TTC549 (cell line): ENCODE results near the gene FBXW10B.
"Not testable (repeated sequence)": the region's sequence is repeated elsewhere in the genome, so short reads cannot be mapped to it uniquely, and the experiment has no call there.

Source experiments
- FAIRE-seq: peaks from 2 replicates; lab custom pipeline; 2012; peaks lifted over from hg19 to GRCh38; lab: Jason Lieb, UNC

The FBXW10B gene, protein sequence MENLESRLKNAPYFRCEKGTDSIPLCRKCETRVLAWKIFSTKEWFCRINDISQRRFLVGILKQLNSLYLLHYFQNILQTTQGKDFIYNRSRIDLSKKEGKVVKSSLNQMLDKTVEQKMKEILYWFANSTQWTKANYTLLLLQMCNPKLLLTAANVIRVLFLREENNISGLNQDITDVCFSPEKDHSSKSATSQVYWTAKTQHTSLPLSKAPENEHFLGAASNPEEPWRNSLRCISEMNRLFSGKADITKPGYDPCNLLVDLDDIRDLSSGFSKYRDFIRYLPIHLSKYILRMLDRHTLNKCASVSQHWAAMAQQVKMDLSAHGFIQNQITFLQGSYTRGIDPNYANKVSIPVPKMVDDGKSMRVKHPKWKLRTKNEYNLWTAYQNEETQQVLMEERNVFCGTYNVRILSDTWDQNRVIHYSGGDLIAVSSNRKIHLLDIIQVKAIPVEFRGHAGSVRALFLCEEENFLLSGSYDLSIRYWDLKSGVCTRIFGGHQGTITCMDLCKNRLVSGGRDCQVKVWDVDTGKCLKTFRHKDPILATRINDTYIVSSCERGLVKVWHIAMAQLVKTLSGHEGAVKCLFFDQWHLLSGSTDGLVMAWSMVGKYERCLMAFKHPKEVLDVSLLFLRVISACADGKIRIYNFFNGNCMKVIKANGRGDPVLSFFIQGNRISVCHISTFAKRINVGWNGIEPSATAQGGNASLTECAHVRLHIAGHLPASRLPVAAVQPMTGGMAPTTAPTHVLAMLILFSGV

DNA sequence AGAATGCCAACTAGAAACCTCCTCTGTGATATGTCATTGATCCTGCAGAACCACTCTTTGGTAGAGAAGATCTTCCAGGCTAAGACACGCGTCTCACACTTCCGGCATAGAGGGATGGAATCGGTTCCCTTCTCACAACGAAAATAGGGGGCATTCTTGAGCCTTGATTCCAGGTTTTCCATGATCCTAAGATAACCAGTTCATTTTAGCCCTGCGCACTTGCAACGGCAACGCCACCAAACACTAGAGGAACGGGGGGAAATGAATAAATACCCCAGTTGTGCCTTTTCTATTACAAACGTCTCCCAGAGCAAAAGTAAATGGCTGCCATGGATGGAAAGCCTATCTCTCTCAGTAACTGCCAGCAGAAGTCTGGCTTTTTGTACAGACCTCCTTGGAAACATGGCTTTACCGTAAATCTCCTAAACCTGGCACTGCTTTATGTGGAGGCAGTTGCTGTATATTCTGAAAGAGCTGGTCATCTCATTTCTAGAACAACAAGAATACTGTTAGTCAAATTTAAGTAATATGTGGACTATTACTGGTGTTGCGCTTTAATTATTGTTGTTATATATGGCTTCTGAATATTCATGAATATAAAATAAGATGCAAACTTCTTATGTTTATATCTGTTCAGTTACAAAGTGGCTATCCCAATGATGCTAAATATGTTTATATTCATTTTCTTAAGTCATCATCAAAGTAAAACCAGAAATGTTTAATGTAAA lies at the start of gene FBXW10B:
Gene FBXW10B, minus strand, starts transcription at position 374 of the 728 bp plus-strand sequence. Its CDS starts 192 bp downstream, at position 182.
- peak; percentile 81 for FAIRE-seq

DNA sequence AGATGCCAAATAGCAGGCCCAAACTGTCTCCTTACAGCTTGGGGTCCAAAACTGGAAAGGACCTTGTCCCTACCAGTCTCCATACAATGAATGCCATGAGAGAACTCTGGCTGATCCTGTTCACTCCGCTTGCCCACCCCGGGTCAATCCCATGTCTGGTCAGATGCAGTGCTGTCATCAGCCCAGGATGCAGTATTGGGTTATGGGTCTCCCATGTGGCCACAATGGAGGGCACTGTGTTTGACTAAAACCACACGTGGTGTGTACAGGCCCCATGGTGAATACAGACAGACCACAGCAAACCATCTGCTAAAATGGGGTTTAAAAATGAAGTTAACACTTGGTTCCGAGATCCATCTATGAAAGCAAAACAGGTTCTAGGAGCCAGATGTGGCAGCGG lies 44.2 kb upstream of the FBXW10B start:
- no peak for FAIRE-seq

DNA sequence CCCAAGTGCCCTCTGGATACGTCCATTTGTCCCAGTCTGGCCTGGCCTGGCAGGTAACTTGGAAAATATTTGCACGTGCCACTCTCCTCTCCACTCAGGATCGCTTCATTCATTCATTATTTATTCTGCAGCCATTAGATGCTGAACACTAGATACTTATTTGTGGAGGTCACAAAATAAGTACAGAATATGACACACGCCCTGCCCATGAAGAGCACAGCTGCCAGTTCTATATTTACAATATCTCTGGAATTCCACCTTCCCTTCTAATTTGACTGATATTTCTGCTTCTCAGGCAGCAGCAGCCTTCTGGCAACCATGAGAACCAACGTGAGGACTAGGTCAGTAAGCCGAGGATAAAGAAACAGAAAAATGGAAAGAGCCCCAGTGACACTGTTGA lies 43.7 kb upstream of the FBXW10B start:
- no peak for FAIRE-seq

DNA sequence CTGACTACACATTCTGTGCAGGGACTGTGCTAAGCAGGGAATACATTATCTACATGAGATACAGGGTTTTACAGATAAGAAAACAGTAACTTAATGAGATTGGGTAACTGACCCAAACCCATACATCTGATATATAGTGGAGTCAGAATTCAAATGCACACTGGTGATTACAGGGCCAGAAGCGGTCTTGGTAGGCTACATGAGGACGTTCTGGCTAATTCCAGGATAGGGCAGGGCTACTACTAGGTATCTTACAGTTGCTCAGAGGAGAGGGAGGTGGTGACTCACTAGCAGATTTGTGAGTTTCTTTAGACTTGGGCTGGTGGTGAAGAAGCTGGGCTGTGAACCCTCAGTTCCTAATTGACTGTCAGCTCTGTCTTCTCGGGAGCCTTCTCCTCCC lies 43.2 kb upstream of the FBXW10B start:
- no peak for FAIRE-seq

DNA sequence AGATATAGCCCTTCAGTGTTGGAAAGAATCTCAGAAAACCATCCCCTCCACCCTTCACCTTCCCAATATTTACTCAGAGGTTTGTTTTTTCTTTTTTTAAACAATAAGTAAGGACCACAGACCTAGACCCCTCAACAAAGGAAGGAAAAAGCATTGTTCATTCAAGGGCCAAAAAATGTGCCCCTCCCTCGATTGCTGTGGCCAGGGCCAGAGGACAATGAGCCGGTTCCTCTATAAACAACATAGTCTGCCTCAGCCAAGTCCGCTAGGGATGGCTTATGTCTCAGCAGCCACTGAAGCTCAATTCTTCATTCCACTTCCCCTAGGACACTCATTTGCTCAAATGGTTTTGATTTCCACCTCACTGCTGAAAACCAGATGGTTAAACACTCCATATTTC lies 40.6 kb upstream of the FBXW10B start:
- no peak for FAIRE-seq

DNA sequence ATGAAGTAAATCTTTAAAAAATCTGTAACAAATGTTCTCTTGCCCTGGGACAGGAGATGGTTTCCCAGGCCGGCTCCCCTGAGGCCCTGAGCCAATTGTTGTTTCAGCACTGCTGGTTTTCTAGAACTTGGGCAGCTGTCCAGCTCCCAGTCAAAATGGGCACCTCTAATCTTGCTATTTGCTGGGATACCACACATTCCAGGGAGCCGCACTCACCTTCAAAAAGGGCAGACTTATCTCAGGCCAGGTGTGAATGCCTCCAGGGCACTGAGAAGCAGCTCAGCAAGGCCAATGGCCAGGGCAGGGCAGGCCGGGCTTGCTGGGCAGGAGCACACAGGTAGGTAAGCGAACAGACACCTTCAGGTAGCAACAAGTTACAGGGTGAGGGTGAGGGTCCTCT lies 40.2 kb upstream of the FBXW10B start:
- FAIRE-seq: no peak

DNA sequence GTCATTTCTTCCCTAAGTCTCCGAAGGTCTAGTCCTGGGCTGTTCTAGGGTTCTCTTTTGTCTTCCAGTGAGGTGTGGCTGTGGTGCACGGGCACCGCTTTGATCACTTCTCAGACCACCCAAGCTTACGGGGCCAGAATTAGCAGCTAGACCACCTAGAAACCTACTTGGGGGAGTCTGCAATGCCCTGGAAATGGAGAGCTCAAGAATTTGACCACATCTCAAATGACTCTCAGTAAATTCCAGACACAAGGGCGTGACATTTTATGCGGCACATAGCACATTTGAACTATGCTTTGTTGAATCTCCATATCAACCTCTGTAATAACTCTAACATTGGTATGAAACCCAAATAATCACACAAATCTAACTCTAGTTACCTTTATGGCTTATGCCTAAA lies 39.7 kb upstream of the FBXW10B start:
- FAIRE-seq: no peak

DNA sequence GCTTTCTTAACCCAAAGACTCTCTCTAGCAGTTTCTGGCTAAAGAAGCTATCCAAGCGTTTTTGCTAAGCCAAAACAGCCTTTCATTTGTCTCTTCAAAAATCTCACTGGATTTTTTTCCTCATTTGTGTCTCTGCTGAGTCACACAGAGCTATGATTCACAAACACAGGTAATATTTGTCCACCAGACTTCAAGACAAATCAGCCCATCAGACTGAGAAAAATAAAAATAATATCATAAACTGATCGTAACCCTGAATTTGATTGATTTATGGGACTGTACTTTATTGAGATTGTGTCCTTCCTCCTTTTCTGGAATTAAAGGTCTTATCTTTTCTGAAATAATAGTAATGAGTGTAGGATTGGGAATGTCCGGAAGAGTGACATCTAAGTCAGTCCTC lies 38.8 kb upstream of the FBXW10B start:
- no peak for FAIRE-seq

DNA sequence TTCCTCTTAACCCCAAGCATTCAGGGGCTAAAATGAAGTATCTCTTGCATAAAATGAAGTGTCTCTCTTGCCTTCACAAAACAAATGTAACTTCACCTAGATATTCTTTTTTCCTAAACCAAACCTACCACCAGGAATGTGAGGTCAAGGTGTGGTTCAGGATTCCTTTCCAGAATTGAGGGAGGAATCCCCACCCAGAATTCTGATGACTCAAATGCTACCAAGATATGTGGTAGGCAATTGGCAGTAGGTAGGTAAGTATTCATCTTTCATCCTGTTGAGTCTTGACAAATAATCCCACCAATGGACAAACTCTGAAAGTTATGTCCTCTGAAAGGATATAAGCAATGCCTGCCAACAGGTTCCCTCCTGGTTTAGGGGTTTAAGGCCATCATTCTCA lies 38.4 kb upstream of the FBXW10B start:
- no peak for FAIRE-seq

DNA sequence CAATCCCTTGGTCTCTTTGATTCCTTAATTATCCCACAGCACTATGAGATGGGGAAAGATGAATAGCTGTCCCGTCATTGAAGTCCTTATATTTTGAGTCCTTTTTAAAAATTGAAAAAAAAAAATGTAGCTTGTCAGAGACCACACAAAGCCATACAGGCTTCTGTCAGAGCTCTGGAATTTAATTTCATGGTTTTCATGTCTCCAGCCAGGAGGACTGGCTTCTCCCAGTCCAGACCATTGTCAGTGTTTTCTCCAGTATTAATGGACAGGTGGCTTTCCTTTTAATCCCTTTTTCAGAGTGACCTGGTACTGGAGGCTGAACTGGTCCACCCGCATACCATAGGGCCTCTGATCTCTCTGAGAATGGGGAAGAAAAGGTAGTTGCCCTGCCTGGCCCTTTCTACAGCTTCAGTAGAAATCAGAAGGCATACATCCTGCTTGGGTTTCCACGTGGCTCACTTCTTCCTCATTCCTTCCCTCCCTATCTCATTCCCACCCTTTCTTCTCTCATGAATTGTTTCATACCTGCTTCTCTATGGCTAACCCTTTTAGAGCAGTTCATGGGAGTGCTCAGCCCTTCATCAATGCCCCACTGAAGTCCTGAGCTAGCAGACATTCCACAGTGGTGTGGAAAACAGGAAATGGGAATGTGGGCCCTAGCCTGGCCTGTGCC lies 35.5 kb upstream of the FBXW10B start:
- no peak for FAIRE-seq

DNA sequence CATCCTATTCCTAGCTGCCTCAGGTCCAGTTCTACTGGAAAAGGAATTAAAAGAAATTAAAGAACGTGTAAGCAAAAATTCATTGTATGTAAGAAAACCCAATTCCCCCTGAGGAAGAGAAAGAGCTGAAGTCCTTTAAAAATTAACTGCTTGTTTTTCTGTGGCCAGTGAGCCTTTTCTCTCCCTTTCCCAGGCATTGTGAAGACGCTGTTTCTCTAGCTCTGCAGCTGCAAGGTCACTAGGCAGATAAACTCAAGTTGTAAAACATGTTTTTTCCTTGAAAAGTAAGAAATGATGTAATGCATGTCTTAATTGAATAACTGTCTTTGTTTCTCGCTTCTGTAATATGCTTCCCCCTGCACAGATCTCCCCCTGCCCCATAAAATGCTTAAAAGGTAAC lies 34.9 kb upstream of the FBXW10B start:
- FAIRE-seq: not testable (repeated sequence)

DNA sequence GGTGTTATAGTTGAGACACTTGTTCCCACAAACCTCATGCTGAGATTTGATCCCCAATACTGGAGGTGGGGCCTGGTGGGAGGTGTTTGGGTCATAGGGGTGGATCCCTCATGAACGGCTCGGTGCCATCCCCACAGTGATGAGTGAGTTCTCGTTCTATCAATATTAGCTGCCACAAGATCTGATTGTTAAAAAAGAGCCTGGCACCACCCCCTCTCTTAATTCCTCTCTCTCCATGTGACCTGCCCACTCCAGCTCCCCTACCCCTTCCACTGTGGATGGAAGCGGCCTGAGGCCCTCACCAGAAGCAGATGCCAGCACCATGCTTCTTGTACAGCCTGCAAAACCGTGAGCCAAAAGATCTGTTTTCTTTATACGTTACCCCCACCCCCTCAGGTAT lies 33.5 kb upstream of the FBXW10B start:
- no peak for FAIRE-seq

DNA sequence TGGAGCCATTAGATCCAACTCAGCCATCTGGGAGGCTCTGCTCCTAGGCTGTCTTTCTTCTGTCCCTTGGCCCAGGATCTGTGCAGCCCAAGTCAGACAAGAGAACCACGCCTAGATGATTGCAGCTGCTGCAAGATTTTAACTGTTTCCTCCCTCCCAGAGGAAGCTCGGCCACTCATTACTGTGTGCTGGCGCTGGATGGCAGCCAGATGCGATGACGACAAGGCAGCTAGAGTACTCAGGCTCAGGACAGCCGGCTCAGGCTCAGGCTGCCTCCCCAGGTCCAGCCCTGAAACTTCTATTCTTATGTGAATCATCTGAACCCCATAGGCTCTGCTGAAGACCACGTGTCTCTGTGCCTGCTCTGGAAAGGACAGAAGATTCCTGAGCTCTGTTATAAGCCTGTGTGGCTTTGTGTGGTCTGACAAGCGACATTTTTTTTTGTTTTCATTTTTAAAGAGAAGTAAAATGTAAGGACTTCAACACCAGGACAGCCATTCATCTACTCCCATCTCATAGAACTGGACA lies 32.1 kb upstream of the FBXW10B start:
- FAIRE-seq: no peak

DNA sequence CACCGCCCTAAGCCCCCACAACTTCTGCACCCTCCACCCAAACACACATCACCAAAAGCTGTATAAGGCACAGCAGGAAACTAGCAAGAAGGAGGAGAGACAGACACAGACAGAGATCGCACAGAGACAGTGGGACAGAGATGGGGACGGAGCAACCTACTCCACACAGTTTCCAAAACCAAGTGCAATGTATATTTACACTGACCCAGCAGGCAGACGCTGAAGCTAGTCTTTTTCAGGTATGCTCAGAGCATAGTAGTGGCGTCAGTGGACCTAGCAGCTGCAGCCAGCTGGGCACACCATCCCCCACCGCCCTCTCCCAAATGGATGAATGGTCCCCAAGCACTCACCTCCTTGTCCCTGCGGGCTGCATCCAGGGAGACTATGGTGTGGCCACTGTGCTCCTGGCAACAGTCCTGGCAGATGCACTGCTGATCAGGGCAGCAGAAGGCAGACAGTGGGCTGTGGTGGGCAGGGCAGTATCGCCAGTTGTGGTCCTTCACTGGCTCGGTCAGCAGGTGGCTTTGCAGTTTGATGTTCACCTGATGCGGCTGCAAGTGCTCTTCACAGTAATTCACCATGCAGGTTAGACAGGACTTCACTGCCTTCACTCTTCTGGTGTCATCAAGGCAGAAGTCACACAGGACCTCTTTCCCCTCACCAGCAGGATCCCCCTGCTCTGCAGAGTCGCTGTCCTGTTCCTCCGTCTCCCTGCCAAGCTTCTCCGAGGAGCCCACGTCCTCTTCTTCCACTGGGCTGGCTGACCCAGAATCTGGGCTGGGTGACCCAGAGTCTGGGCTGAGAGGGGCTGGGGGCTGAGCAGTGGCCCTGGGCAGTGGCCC lies 31.5 kb upstream of the FBXW10B start:
- no peak for FAIRE-seq

DNA sequence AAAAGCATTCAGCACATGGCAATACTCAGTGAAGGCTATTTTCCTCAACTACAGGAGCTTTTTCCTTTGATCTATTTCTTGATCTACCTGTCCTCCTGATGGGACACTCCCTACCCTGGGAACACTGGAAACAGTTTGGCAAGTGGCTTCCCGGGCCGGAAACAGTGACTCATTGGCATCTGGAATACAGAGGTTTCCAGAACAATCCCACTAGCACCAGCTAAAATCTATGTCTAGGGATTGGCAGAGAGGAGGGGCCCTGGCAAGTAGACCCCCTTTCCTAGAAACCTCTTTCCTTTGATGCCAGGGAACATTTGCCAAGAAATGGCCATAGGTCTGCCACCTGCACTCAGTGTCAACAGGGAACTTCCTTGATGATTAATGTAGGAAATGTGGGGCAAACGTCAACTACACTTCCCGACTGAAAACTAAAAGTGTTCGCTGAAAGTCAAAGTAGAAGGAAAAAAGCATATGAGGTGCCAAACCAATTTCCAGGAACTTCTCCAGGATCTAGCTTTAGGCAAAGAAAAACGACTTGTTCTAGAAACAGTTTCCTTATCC lies 30.4 kb upstream of the FBXW10B start:
- FAIRE-seq: no peak

DNA sequence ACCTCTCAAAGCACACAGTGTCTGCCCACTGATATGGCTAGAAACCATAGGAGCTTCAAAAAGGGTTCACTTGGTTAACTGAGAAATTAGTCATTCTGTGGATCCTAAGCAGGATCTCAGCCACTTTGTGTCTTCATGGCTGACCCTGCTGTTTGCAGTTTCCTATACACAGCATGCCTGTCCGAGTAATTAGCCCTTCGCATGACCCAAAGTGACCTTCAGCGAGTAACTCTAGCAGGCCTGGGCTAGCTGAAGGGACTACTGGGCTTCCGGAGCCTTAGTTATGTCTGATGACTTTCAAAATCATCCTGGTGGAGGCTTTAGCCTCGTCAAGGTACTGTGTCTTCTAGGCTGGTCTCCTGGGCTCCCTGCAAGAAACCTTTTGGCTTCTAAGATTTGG lies 28.9 kb upstream of the FBXW10B start:
- FAIRE-seq: no peak

DNA sequence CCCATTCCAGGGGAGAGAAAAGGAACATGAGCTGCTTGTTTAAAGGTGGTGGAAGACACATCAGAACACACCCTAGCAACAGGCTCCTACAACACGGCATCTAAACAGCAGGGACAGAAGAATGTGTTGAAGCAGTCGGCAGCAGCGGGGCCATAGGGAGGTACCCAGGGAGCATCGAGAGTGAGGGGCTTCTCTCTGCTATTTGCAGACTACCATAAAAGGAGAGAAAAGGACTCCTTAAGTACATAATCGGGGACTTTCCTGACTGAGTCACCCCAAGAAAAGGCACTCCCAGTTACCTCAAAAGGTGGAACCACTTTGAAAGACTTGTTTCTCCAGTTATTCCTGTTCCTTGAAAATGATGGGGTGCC lies 26.4 kb upstream of the FBXW10B start:
- FAIRE-seq: not testable (repeated sequence)

DNA sequence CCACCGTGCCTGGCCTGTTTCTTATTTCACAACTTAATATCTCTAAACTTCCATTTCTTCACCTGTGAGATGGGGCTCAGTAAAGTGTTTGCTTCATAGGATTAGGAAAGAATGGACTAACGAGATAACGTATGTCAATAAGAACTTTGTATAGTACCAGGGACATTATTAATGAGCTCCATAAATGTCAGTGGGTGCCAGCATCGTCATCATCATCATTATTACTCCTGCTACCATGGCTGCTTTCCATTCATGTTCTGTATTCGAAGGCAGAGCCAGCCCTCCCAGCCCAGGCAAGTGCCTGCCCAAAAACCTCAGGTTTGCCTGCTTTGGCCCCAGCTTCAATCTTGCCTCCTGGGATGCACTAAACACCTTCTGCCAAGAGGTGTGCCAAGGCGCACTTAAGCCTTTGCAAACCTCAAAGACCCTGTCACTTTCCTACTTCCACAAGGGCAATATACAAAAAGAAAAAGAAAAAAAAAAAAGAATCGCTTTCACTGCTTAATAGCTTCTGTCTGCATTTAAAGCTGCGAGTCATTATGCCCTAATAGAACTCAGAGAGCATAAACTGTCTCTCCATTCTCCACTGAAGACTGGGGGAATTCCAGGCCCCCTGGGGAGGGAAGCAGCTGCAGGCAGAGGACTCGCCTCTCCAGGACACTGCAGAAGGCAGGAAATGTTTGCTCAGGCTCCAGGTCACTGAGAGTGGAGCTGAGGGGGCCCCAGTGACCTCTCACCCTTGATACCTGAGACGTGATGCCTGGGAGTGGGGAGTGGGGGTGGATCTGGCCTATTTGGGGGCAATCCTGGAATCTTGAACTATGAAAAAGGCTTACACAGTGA lies 25.8 kb upstream of the FBXW10B start:
- FAIRE-seq: not testable (repeated sequence)

DNA sequence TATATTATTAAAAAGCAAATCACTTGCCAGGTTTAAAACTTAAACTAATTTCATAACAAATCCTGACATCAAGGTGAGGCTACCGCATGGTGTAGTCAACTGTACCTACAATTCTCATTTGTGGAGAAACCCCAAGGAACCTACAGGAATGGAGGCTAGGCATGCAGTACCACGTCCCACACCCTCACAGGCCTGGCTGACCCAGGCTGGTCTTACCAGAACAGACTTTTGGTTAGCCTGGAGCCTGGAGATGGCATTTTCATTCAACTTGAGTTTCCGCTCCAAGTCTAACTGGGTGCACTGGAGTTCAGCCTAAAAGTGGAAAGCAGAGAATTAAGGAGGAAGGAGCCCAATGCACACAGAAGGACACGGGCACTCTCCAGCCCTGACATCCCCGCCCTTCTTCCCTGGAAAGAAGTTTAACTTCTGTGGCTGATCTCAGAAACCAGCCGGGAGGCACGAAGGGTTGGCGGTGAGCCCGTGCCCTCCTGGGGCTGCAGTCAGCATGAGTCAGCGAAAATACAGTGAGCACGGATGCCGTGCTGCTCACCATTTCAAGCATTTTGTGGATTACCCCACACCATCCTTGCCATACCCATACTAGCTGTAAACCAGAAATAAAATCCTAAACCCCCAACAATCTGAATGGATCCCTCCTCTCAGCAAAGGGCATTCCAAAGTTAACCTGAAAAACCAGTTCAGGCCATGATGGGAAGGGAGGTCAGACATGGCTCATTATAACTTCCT lies 23.2 kb upstream of the FBXW10B start:
- not testable (repeated sequence) for FAIRE-seq
